ENCODE data around the gene MED23.

The MED23 gene

DNA sequence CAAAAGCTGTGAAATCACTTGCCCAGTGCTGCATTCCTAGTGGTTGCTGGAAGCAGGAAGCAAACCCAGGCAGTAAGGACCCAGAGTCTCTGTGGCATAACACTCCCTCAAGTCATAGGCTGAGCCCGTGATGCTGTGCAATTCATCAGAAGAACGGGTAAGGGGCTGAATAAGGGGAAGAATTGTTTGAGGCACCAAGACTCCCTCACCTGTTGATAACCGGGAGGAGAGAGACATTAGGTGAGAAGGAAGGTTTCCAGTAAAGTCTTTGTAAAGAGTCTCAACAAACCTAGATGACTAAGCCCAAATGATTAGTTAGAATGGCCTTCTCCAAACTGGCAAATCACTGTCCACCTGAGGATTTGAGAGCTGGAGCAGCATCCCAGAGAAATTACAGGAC, 27.3 kb upstream of the MED23 start:
- no peak for DNase-seq
- Histone ChIP-seq H3K4me3 (ENCODE audit: low read depth, low read length) (no peak overlapping the region), H3K36me3 (replicated peaks) (no peaks in the 10 kb centered on the region), H3K27ac (no peak overlapping the region), H3K27me3 (replicated peaks) (no peaks in the 10 kb centered on the region)
- TF ChIP-seq, protein P1, sequence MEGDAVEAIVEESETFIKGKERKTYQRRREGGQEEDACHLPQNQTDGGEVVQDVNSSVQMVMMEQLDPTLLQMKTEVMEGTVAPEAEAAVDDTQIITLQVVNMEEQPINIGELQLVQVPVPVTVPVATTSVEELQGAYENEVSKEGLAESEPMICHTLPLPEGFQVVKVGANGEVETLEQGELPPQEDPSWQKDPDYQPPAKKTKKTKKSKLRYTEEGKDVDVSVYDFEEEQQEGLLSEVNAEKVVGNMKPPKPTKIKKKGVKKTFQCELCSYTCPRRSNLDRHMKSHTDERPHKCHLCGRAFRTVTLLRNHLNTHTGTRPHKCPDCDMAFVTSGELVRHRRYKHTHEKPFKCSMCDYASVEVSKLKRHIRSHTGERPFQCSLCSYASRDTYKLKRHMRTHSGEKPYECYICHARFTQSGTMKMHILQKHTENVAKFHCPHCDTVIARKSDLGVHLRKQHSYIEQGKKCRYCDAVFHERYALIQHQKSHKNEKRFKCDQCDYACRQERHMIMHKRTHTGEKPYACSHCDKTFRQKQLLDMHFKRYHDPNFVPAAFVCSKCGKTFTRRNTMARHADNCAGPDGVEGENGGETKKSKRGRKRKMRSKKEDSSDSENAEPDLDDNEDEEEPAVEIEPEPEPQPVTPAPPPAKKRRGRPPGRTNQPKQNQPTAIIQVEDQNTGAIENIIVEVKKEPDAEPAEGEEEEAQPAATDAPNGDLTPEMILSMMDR (IDR thresholded peaks at IDR 0.05; ENCODE audit: low read depth, low read length, missing control alignments): no peak
- in situ Hi-C loops (cut with HindIII; ENCODE audit: low pct_ligation_motif_present, low sequenced_read_pairs): no loop called here

DNA sequence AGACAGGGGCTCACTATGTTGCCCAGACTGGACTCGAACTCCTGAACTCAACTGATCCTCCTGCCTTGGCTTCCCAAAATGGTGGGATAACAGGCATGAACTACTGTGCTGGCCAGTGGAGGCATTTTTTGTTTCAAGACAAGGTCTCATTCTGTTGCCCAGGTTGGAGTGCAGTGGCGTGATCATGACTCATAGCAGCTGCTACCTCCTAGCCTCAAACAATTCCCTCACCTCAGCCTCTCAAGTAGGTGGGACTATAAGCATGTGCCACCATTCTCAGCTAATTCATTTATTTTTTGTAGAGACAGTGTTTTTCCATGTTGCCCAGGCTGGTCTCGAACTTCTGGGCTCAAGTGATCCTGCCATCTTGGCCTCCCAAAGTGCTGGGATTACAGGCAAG, 26.3 kb upstream of the MED23 start:
- Histone ChIP-seq H3K4me3 (ENCODE audit: low read depth, low read length) (no peak overlapping the region), H3K36me3 (replicated peaks) (no peaks in the 10 kb centered on the region), H3K27me3 (replicated peaks) (no peaks in the 10 kb centered on the region), H3K27ac (no peak overlapping the region)
- no peak for DNase-seq
- TF ChIP-seq, protein P1 (IDR thresholded peaks at IDR 0.05; ENCODE audit: low read depth, low read length, missing control alignments): no peak
- in situ Hi-C loops (cut with HindIII; ENCODE audit: low pct_ligation_motif_present, low sequenced_read_pairs): no loop called here

DNA sequence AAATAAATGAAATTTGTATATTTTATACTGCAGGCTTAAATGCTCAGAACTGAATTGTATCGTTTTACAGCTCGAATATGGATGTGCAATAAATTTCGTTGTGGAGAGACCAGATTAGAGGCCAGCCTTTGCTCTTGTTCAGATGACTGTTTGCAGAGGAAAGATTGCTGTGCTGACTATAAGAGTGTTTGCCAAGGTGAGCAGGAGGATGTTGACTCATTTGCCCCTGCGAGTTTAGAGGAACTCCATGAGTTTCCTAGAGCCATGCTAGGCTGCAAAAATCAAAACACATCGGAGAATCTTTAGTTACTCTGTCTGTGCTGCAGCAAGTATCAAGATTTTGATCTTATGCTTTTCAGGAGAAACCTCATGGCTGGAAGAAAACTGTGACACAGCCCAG, 24.4 kb upstream of the MED23 start:
- Histone ChIP-seq H3K27me3 (replicated peaks) (no peaks in the 10 kb centered on the region), H3K36me3 (replicated peaks) (no peaks in the 10 kb centered on the region), H3K4me3 (ENCODE audit: low read depth, low read length) (no peak overlapping the region), H3K27ac (no peak overlapping the region)
- no peak for DNase-seq
- TF ChIP-seq, protein P1 (IDR thresholded peaks at IDR 0.05; ENCODE audit: low read depth, low read length, missing control alignments): no peak
- in situ Hi-C loops (cut with HindIII; ENCODE audit: low pct_ligation_motif_present, low sequenced_read_pairs): no loop called here

DNA sequence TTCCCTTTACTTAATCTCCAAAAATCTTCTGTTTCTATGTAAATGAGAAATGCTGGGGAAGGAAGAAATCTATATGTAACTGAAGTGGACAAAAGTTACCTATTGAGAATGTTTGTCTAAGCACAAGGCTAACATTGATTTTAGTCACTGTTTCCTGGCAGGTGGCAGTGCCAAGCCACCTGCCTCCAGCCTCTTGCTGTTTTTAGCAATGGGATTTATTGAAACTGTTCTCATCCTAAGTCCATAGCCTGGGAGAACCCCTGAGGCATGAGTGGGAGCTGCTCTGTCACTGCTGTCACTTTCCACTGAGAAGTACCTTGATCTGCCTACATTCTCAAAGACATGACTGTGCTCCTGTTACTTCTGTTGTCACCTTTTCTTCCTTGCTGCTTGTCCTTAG, 23.7 kb upstream of the MED23 start:
- Histone ChIP-seq H3K27me3 (replicated peaks) (no peaks in the 10 kb centered on the region), H3K4me3 (ENCODE audit: low read depth, low read length) (no peak overlapping the region), H3K36me3 (replicated peaks) (no peaks in the 10 kb centered on the region), H3K27ac (no peak overlapping the region)
- no peak for DNase-seq
- in situ Hi-C loops (cut with HindIII; ENCODE audit: low pct_ligation_motif_present, low sequenced_read_pairs): no loop called here
- TF ChIP-seq, protein P1 (IDR thresholded peaks at IDR 0.05; ENCODE audit: low read depth, low read length, missing control alignments): no peak

DNA sequence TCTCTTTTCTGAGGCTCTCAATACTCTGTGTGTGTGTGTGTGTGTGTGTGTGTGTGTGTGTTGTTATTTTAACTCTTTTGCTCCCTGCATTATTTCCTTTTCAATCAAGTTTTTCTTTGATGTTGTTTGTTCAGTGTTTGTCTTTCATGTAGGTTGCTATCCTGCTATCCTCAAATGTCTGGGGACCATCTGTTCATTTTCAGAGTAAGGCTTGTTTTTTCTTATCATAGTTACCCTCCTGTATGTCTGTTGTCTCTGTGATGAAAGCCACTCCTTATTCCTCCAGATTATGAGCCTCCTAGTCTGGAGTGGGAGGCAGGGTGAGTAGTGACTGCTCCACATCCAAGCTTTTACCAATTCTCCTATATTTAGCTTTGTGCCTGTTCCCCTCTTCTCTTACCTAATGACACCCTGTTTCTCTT, 18.2 kb upstream of the MED23 start:
- in situ Hi-C loops (cut with HindIII; ENCODE audit: low pct_ligation_motif_present, low sequenced_read_pairs): no loop called here
- no peak overlapping the region for H3K27ac ChIP-seq
- TF ChIP-seq, protein P1 (IDR thresholded peaks at IDR 0.05; ENCODE audit: low read depth, low read length, missing control alignments): no peak
- H3K36me3 ChIP-seq (replicated peaks): no peaks in the 10 kb centered on the region
- no peak for DNase-seq
- no peak overlapping the region for H3K4me3 ChIP-seq (ENCODE audit: low read depth, low read length)
- no peaks in the 10 kb centered on the region for H3K27me3 ChIP-seq (replicated peaks)

DNA sequence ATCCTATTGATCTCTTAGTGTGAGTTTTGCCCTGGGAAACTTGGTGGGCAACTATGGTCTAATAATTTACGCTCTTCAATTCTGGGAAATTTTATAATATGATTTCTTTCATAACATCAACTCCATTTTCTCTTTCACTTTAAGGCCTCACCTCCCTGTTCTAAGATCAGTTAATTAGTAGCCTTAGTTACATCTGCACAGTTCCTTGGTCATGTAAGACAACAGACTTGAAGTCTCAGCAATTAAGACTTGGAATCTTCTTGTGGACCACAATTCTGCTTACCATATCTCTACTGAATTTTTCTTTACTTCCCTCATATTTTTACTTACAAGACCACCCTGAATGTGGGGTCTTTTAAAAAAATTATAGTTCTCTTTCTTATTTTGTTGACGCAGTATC, 17.8 kb upstream of the MED23 start:
- Histone ChIP-seq H3K27ac (no peak overlapping the region), H3K27me3 (replicated peaks) (no peaks in the 10 kb centered on the region), H3K4me3 (ENCODE audit: low read depth, low read length) (no peak overlapping the region), H3K36me3 (replicated peaks) (no peaks in the 10 kb centered on the region)
- TF ChIP-seq, protein P1 (IDR thresholded peaks at IDR 0.05; ENCODE audit: low read depth, low read length, missing control alignments): no peak
- DNase-seq: no peak
- in situ Hi-C loops (cut with HindIII; ENCODE audit: low pct_ligation_motif_present, low sequenced_read_pairs): no loop called here
